ENCODE data around the gene VPS4B.

Gene VPS4B

GRCh38 chr18:63427558-63427957, 5.3 kb upstream of the VPS4B start:
- DNase-seq: no peak

- no peak for DNase-seq
These were observed 608 bp upstream of the VPS4B start for GRCh38 chr18:63422864-63423304.

- DNase-seq: peak; percentile 8
These were observed 762 bp downstream of the VPS4B start for GRCh38 chr18:63421514-63421913.

GRCh38 chr18:63412953-63413352, 9.3 kb downstream of the VPS4B start:
- no peak for DNase-seq

GRCh38 chr18:63410792-63411191, 11.5 kb downstream of the VPS4B start:
- no peak for DNase-seq

DNA sequence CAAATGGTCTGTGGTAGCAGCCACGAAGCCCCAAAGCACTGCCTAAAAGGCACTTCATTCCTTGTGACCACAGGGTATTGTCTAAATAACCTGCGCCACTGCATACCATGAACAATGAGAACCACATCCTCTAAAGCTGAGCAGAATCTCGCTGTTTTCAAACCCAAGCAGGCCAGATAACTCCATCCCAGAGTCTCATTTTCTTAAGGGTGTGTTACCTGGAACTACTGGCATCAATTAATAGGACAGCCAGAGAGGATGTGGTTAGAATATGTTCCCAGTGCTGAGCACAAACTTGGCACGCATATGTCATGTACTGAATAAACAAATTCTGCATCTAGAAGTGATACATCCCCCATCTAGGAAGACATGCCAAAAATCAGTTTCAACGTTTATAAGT, 13.0 kb downstream of the VPS4B start:
- peak; percentile 9 for DNase-seq

DNA sequence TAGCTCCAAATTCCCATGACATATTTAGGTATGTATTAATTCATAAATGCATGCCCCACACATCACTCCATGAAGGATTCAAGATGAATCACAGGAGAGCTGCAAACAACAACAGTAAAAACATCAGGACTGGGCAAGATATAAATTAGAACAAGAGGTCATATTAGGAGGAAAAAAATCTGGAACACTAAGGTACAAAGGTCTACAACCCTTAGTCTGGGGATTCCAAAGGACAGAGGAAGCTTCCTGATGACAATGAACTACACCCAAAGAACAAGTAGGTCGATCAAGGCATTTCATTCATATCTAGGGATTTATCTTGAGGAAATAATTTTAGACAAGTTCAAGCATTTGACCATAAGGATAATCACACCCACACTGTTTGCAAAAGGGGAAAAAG, 14.5 kb downstream of the VPS4B start:
- no peak for DNase-seq

GRCh38 chr18:63405986-63406385, 16.3 kb downstream of the VPS4B start:
- DNase-seq: no peak

- DNase-seq: no peak
These were observed 19.8 kb downstream of the VPS4B start for GRCh38 chr18:63402246-63403162.

DNA sequence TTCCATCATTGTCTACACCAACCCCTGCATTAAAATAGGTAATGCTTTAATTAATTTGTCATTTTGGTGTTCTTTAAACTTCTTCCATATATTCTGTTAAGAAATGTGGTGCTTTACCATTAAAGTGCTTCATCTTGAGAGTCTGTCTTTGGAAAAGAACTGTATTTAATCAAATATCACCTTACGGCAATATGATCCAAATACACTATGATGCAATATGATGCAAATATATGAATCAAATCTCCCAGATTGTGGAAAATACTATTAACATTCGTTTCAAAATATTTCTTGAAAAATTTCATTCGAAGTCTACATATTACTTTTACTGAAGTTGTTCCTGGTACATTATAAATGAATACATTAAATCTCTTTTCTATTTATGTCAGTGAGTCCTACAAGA, 23.0 kb downstream of the VPS4B start:
- no peak for DNase-seq

GRCh38 chr18:63397349-63397748, 24.9 kb downstream of the VPS4B start:
- DNase-seq: no peak

- no peak for DNase-seq
These were observed 26.8 kb downstream of the VPS4B start for GRCh38 chr18:63395503-63395902.

GRCh38 chr18:63394954-63395353, 27.3 kb downstream of the VPS4B start:
- DNase-seq: no peak

DNA sequence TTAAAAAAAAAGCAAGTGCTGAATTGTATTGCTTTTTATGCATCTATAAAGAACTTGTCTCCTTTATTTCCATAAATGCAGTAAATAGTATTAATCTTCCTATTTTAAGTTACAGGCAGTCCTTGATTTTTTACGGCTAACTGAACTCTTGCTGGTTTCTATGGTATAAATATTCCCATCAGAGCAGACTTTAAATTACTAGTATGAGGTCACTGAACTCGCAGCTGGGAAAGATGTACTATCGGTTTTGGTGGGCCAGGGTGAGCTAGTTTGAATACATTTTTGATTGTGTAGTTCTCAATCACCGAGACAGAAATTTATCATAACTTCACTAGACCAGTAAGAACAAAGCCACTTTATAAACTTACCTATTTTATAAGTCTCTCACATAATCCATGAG, 34.4 kb downstream of the VPS4B start:
- no peak for DNase-seq

GRCh38 chr18:63382843-63383242, 39.4 kb downstream of the VPS4B start:
- no peak for DNase-seq

GRCh38 chr18:63379639-63379962, 42.7 kb downstream of the VPS4B start:
- DNase-seq: no peak

- no peak for DNase-seq
These were observed 43.2 kb downstream of the VPS4B start for GRCh38 chr18:63378919-63379638.

DNA sequence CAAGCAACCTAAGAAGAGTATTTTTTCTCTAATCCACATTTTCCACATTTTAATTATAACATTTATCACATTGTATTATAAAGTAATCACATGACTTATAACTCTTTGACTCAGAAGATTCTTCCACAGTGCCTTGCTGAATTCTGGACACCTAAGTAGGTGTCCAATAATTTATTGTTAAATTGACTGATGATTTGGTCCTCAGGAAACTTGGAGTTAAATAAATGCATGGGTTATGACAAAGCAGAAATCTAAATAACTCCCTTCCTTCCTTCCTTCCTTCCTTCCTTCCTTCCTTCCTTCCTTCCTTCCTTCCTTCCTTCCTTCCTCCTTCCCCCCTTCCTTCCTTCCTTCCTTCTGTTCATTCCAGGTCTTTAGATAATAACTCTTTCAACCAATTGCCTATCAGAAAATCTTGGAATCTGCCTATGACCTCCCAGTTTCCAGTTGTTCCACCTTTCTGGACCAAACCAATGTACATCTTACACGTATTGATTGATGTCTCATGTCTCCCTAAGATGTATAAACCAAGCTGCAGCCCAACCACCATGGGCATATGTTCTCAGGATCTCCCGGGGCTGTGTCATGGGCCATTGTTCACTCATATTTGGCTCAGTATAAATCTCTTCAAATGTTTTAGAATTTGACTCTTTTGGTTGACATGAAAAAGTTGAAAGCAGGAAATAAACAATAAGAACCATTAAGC, 44.8 kb downstream of the VPS4B start:
- DNase-seq: no peak

DNA sequence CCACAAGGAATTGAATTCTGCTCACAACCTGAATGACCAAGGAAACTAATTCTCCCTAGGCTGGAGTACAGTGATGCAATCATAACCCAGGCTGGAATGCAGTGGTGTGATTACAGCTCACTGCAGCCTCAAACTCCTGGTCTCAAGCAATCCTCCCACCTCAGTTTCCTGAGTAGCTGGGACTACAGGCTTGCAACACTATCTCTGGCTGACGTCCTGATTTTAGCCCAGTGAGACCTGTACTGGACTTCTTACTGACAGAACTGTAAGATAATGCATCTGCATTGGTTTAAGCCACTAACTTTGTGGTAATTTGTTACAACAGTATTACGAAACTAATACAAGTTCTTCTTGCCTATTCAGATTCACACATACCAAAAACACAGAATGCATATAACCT, 45.7 kb downstream of the VPS4B start:
- DNase-seq: no peak

GRCh38 chr18:63374540-63374939, 47.7 kb downstream of the VPS4B start:
- no peak for DNase-seq

DNA sequence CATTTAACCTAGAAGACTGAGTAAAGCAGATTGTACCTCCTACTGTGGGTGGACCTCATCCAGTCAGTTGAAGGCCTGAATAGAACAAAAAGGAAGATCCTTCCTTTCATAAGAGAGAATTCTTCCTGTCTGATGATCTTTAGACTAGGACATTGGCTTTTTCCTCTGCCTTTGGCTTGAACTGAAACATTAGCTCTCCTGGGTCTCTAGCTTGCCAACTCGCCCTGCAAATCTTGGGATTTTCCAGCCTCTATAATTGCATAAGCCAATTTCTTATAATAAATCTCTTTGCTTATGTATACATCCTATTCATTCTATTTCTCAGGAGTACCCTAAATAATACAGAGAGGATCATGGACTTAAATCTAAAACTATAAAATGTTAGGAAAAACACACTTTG, 49.1 kb downstream of the VPS4B start:
- DNase-seq: no peak

GRCh38 chr18:63368611-63369010, 53.7 kb downstream of the VPS4B start:
- DNase-seq: no peak

- peak; percentile 81 for DNase-seq
These were observed 55.0 kb downstream of the VPS4B start, which contains the start of gene KDSR for GRCh38 chr18:63367053-63367953. TSS of gene KDSR (minus strand) at chr18:63367206. CDS start at chr18:63367118, 88 bp downstream.
